ENCODE measurements around the gene PSPC1. TPM values are rescaled to one million over a fixed set of nuclear protein-coding genes. Genes with fewer than 3 reads are reported as not detected.

The PSPC1 gene
- total RNA-seq, 4 donors from 2014 or later: 30.3 to 63.2 (median 38.8) TPM

- Histone ChIP-seq H3K4me3 (no peak overlapping the region), H3K27me3 (no peaks in the 10 kb centered on the region), H3K36me3 (peaks cover 99% of the 10 kb centered on the region), H3K4me1 (no peaks in the 10 kb centered on the region), H3K27ac (no peak overlapping the region), H3K9me3 (no peaks in the 10 kb centered on the region)
- TF ChIP-seq EP300 (IDR thresholded peaks at IDR 0.05): no peak
- 89% methylated on average over 9 of the region's 9 CpGs for WGBS
- DNase-seq (ENCODE audit: low spot score in 2 of 2): no peak
Measured at GRCh38 chr13:19668778-19669177, 114.0 kb downstream of the PSPC1 start.

GRCh38 chr13:19665427-19665859 is 117.3 kb downstream of the PSPC1 start:
- no peaks in the 10 kb centered on the region for H3K9me3 ChIP-seq
- H3K4me1 ChIP-seq: no peaks in the 10 kb centered on the region
- DNase-seq (ENCODE audit: low spot score in 2 of 2): no peak
- no peak overlapping the region for H3K4me3 ChIP-seq
- no peaks in the 10 kb centered on the region for H3K27me3 ChIP-seq
- H3K36me3 ChIP-seq: peaks cover 95% of the 10 kb centered on the region
- TF ChIP-seq CTCF (IDR thresholded peaks at IDR 0.05) (no peak), EP300 (IDR thresholded peaks at IDR 0.05) (no peak), POLR2AphosphoS5 (IDR thresholded peaks at IDR 0.05) (no peak), POLR2A (IDR thresholded peaks at IDR 0.05) (no peak)
- H3K27ac ChIP-seq: no peak overlapping the region
- 82% methylated on average over 11 of the region's 14 CpGs for WGBS

DNA sequence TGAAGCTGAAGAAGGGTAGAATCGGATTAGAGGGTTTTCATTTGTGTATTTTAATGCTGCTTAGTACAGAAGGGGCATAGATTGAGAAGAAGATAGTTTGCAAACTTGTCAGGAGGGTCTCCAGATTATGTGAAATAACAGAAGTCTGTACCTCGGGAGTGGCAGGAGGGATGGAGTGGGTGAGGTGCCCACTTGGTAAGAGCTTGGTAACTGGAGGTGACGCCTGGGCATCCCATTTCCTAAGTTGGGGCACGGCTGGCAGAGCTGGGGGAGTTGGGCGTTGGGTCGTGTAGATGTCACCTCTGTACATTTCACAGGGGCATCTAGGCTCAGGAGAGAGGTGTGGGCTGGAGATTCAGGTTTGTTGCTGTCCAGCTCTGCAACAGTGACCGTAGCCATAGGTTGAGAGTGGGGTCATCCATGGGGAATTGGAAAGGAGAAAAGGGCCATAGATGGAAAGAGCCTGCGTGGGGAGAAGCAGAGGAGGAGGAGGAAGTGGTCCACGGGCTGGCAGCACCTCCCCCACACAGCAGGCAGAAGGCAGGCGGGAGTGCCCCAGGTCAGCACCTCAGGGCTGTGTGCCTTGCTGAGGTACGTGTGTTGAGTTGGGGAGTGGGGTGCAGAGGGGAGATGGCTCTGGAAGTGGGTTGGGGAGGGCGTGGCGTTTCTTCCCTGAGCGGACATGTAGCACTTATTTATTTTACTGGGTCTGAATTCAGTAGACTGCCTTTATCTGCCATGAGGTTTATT is 118.1 kb downstream of the PSPC1 start:
- Histone ChIP-seq H3K4me1 (no peaks in the 10 kb centered on the region), H3K9me3 (no peaks in the 10 kb centered on the region), H3K27me3 (no peaks in the 10 kb centered on the region), H3K36me3 (peaks cover 88% of the 10 kb centered on the region), H3K4me3 (no peak overlapping the region), H3K27ac (no peak overlapping the region)
- DNase-seq (ENCODE audit: low spot score in 2 of 2): no peak
- 84% methylated on average over 14 of the region's 14 CpGs for WGBS
- TF ChIP-seq POLR2A (IDR thresholded peaks at IDR 0.05) (no peak), CTCF (IDR thresholded peaks at IDR 0.05) (no peak), EP300 (IDR thresholded peaks at IDR 0.05) (no peak), POLR2AphosphoS5 (IDR thresholded peaks at IDR 0.05) (no peak)

DNA sequence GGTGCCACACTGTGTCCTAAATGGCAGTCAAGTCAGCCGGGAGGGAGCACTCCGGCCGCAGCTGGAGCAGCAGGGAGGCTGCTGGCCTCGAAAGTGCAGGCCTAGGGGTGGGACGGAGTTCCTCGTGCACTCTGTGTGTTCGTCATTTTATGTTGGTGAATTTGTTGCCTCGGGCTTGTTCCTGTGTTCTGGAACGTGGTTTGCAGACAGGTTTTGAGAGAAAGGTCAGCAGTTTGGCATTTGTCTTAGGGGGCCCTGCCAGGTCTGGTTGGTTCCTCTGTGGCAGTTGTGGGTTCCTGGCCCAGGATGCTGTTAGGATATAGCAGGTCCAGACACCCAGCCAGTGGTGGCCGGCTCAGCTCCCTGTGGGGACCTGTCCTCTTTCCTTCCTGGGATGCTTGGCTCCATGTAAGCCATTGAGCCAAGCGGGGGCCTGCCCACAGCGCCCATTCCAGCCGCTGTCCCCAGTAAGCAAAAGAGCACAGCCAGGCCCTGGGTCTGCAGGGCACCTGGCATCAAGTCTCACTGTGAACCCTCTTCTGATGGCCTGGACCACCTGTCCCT is 119.2 kb downstream of the PSPC1 start:
- WGBS: 93% methylated on average over 3 of the region's 13 CpGs
- peaks cover 88% of the 10 kb centered on the region for H3K36me3 ChIP-seq
- no peaks in the 10 kb centered on the region for H3K27me3 ChIP-seq
- TF ChIP-seq POLR2A (IDR thresholded peaks at IDR 0.05) (no peak), POLR2AphosphoS5 (IDR thresholded peaks at IDR 0.05) (no peak), CTCF (IDR thresholded peaks at IDR 0.05) (no peak), EP300 (IDR thresholded peaks at IDR 0.05) (no peak)
- H3K4me1 ChIP-seq: no peaks in the 10 kb centered on the region
- H3K4me3 ChIP-seq: no peak overlapping the region
- H3K27ac ChIP-seq: no peak overlapping the region
- no peak for DNase-seq (ENCODE audit: low spot score in 2 of 2)
- H3K9me3 ChIP-seq: no peaks in the 10 kb centered on the region

GRCh38 chr13:19661561-19661960 is 121.2 kb downstream of the PSPC1 start:
- no peak for DNase-seq (ENCODE audit: low spot score in 2 of 2)
- H3K27ac ChIP-seq: no peak overlapping the region
- 89% methylated on average over 15 of the region's 15 CpGs for WGBS
- H3K27me3 ChIP-seq: no peaks in the 10 kb centered on the region
- H3K4me3 ChIP-seq: no peak overlapping the region
- TF ChIP-seq POLR2A (IDR thresholded peaks at IDR 0.05): no peak
- TF ChIP-seq CTCF (IDR thresholded peaks at IDR 0.05): no peak
- H3K9me3 ChIP-seq: no peaks in the 10 kb centered on the region
- H3K4me1 ChIP-seq: no peaks in the 10 kb centered on the region
- H3K36me3 ChIP-seq: peaks cover 79% of the 10 kb centered on the region
